ENCODE measurements around the gene ALCAM.

- TF ChIP-seq EZH2 (IDR thresholded peaks at IDR 0.05) (no peak), POLR2AphosphoS5 (IDR thresholded peaks at IDR 0.05; ENCODE audit: borderline replicate concordance, low read depth, low read length) (no peak)
These were observed 252.9 kb downstream of the ALCAM start for GRCh38 chr3:105619651-105620050.

Data from SK-N-MC (cell line).